Vagina (tissue), 2 donors: Measurements from ENCODE around the gene MICAL2.

ENCODE experiments used
- CTCF ChIP-seq, 3 experiments: fragments of 450-650 bp in 2 of 3; fragments of 200-600 bp in 1 of 3; sonication (generic) in 1 of 3; IDR thresholded peaks; one replicate each; pipeline ENCODE4 v1.5.1; 2017 to 2019; ENCODE audit warnings: antibody characterized with exemption in 3 of 3, mild to moderate bottlenecking in 2 of 3, moderate library complexity in 2 of 3
- POLR2AphosphoS5 ChIP-seq, 2 donors: sonication (generic); formaldehyde crosslinking; IDR thresholded peaks; one replicate each; pipeline ENCODE4 v1.9.0; 2017; ENCODE audit warnings: antibody characterized with exemption in 2 of 2, mild to moderate bottlenecking in 2 of 2, low read depth in 1 of 2; ENCODE audit not compliant: insufficient read depth in 1 of 2

GRCh38 chr11:12185914-12186313 is 75.5 kb downstream of the MICAL2 start:
- TF ChIP-seq CTCF (IDR thresholded peaks at IDR 0.05) (no peak), POLR2AphosphoS5 (IDR thresholded peaks at IDR 0.05; ENCODE audit: insufficient read depth in 1 of 2, low read depth in 1 of 2) (no peak)
